HepG2 (cell line): Measurements from ENCODE around the gene LONP1. TPM values are rescaled to one million over a fixed set of nuclear protein-coding genes. Genes with fewer than 3 reads are reported as not detected.
A peak's percentile ranks its signal among the peaks of the same experiment; 100 is the strongest.

Source experiments
- AGO2 ChIP-seq: fragments of 200-400 bp; formaldehyde crosslinking; optimal IDR thresholded peaks from 2 replicates; pipeline ENCODE3; 2017; ENCODE audit warnings: mild to moderate bottlenecking, low read depth, low read length, moderate library complexity
- CC2D1A ChIP-seq: sonication (generic); formaldehyde crosslinking; IDR thresholded peaks from 2 replicates; pipeline ENCODE4 v1.8.1; 2023; ENCODE audit warnings: mild to moderate bottlenecking, missing genetic modification reagents
- FOXC1 ChIP-seq: sonication (generic); formaldehyde crosslinking; IDR thresholded peaks from 2 replicates; pipeline ENCODE4 v1.8.0; 2022; ENCODE audit warnings: mild to moderate bottlenecking, missing genetic modification reagents, borderline replicate concordance
- FOXJ3 ChIP-seq: sonication (generic); formaldehyde crosslinking; IDR thresholded peaks from 2 replicates; pipeline ENCODE4 v1.4.0; 2020; ENCODE audit warnings: missing genetic modification reagents, mild to moderate bottlenecking, borderline replicate concordance
- HMG20B ChIP-seq: conservative IDR thresholded peaks from 2 replicates; pipeline ENCODE4 v1.6.1; 2016; ENCODE audit warnings: missing genetic modification reagents, missing compliant biosample characterization
- MATR3 ChIP-seq: sonication (generic); formaldehyde crosslinking; IDR thresholded peaks from 2 replicates; pipeline ENCODE4 v1.4.0; 2020; ENCODE audit warnings: missing genetic modification reagents
- SALL1 ChIP-seq: sonication (generic); formaldehyde crosslinking; IDR thresholded peaks from 2 replicates; pipeline ENCODE4 v1.8.0; 2022; ENCODE audit warnings: mild to moderate bottlenecking, missing genetic modification reagents
- SALL2 ChIP-seq: sonication (generic); formaldehyde crosslinking; IDR thresholded peaks from 2 replicates; pipeline ENCODE4 v1.8.1; 2023; ENCODE audit warnings: mild to moderate bottlenecking, missing genetic modification reagents, inconsistent platforms
- TRIM24 ChIP-seq: sonication (generic); formaldehyde crosslinking; IDR thresholded peaks from 2 replicates; pipeline ENCODE4 v1.8.0; 2022; ENCODE audit warnings: mild to moderate bottlenecking, missing genetic modification reagents
- ZFYVE20 ChIP-seq: sonication (generic); formaldehyde crosslinking; IDR thresholded peaks from 2 replicates; pipeline ENCODE4 v1.8.0; 2023; ENCODE audit warnings: low read depth, mild to moderate bottlenecking, moderate library complexity, missing genetic modification reagents, borderline replicate concordance
- ZNF121 ChIP-seq: sonication (generic); formaldehyde crosslinking; IDR thresholded peaks from 2 replicates; pipeline ENCODE4 v1.5.0; 2020; ENCODE audit warnings: mild to moderate bottlenecking, missing genetic modification reagents
- ZNF331 ChIP-seq: sonication (generic); formaldehyde crosslinking; IDR thresholded peaks from 2 replicates; pipeline ENCODE4 v1.4.0; 2020; ENCODE audit warnings: missing genetic modification reagents
- ZNF33A ChIP-seq: sonication (generic); formaldehyde crosslinking; IDR thresholded peaks from 2 replicates; pipeline ENCODE4 v1.5.1; 2020; ENCODE audit warnings: missing genetic modification reagents, mild to moderate bottlenecking, moderate library complexity, borderline replicate concordance
- ZNF543 ChIP-seq: sonication (generic); formaldehyde crosslinking; IDR thresholded peaks from 2 replicates; pipeline ENCODE4 v1.4.0; 2020; ENCODE audit warnings: mild to moderate bottlenecking, missing genetic modification reagents
- ZNF570 ChIP-seq: sonication (generic); formaldehyde crosslinking; IDR thresholded peaks from 2 replicates; pipeline ENCODE4 v1.4.0; 2020; ENCODE audit warnings: mild to moderate bottlenecking, missing genetic modification reagents, borderline replicate concordance
- ZNF619 ChIP-seq: sonication (generic); formaldehyde crosslinking; IDR thresholded peaks from 2 replicates; pipeline ENCODE4 v1.4.0; 2020; ENCODE audit warnings: mild to moderate bottlenecking, missing genetic modification reagents
- ZNF720 ChIP-seq: sonication (generic); formaldehyde crosslinking; IDR thresholded peaks from 2 replicates; pipeline ENCODE4 v1.4.0; 2020; ENCODE audit warnings: missing genetic modification reagents
- ZNF766 ChIP-seq: sonication (generic); formaldehyde crosslinking; IDR thresholded peaks from 2 replicates; pipeline ENCODE4 v1.5.0; 2020; ENCODE audit warnings: missing genetic modification reagents, borderline replicate concordance
- ZNF891 ChIP-seq: sonication (generic); formaldehyde crosslinking; IDR thresholded peaks from 2 replicates; pipeline ENCODE4 v1.5.0; 2020; ENCODE audit warnings: mild to moderate bottlenecking, missing genetic modification reagents
- ZSCAN30 ChIP-seq: sonication (generic); formaldehyde crosslinking; IDR thresholded peaks from 2 replicates; pipeline ENCODE4 v1.5.0; 2020; ENCODE audit warnings: mild to moderate bottlenecking, missing genetic modification reagents
- ZSCAN9 ChIP-seq: IDR thresholded peaks from 2 replicates; pipeline ENCODE4 v1.6.1; 2016; ENCODE audit warnings: borderline replicate concordance
- polyA plus RNA-seq, 8 experiments: library from polyadenylated mRNA; depleted of rRNA in 3 of 8; stranded (reverse) in 7 of 8; unstranded in 1 of 8; fragments of >200 nt; fragmentation: Illumina TruSeq in 4 of 8; extraction: Trizol in 4 of 8; gene quantifications; 2 replicates each; pipeline versions ENCODE4 v1.2.1 to v1.2.3, GENCODE V29; 2011 to 2016; ENCODE audit warnings: low read depth in 4 of 8, missing spikeins in 1 of 8, mixed read lengths in 1 of 8; ENCODE audit not compliant: insufficient read depth in 1 of 8
- total RNA-seq, 5 experiments: library from RNA; depleted of rRNA; stranded (reverse); fragments of >200 nt; fragmentation: Illumina TruSeq; extraction: Trizol; gene quantifications; 2 replicates each; pipeline ENCODE4 v1.2.3, GENCODE V29; 2016; ENCODE audit warnings: low read depth in 1 of 5
- TF ChIP-seq, protein P1 (sequence below): sonication (generic); formaldehyde crosslinking; IDR thresholded peaks from 2 replicates; pipeline ENCODE4 v1.9.0; 2022; ENCODE audit warnings: low read depth, missing genetic modification reagents
- TF ChIP-seq, protein P2 (sequence below): sonication (generic); formaldehyde crosslinking; IDR thresholded peaks from 2 replicates; pipeline ENCODE4 v1.4.0; 2020; ENCODE audit warnings: missing genetic modification reagents
- TF ChIP-seq, protein P3 (sequence below): IDR thresholded peaks from 2 replicates; pipeline ENCODE4 v1.6.1; 2018; ENCODE audit warnings: missing genetic modification reagents, mild to moderate bottlenecking, missing compliant biosample characterization
- TF ChIP-seq, protein P4 (sequence below): sonication (generic); formaldehyde crosslinking; IDR thresholded peaks from 2 replicates; pipeline ENCODE4 v1.4.0; 2020; ENCODE audit warnings: missing genetic modification reagents, mild to moderate bottlenecking, borderline replicate concordance

Gene LONP1
- total and polyA plus RNA-seq, 2 of the 13 experiments (the other 11 are each of a cell fraction or from before 2014, with no cell fraction given) = 59.5 to 76.8 TPM

DNA sequence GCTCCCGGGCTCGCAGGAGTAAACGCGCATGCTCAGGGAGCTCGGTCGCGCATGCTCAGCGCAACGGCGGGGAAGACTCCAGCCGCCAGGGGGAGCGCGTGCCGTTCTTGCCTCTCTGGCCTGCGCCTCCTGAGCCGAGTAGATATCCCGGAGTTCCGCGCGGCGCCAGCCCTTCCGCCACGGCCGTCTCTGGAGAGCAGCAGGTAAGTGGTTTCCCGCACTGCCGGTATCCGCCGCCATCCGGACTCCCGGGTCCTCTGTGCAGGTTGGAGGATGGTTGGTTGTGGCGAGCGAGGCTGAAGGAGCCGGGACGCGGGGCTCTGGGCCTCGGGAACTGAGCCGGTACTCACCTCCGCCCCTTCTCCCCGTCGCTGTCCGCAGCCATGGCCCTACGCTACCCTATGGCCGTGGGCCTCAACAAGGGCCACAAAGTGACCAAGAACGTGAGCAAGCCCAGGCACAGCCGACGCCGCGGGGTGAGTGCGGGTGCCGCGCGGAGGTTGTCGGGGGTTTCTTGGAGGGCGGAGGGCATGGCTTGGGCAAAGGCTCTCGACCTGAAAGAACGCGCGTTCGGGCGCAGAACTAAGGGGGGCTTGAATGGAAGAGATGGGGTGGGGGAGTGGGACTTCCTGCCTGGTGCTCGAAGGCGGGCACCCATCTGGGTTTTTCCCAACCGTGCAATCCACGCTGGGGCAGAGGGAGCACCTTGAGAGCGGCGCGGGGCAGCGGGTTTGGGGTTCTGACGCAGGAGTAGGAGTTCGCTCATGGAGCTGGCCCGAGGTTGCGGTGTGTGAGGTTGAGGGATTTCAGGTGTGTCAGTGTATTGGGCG, 29.6 kb downstream of the LONP1 start, which contains the start of gene RPL36 (continued):
- TF ChIP-seq, protein P1, sequence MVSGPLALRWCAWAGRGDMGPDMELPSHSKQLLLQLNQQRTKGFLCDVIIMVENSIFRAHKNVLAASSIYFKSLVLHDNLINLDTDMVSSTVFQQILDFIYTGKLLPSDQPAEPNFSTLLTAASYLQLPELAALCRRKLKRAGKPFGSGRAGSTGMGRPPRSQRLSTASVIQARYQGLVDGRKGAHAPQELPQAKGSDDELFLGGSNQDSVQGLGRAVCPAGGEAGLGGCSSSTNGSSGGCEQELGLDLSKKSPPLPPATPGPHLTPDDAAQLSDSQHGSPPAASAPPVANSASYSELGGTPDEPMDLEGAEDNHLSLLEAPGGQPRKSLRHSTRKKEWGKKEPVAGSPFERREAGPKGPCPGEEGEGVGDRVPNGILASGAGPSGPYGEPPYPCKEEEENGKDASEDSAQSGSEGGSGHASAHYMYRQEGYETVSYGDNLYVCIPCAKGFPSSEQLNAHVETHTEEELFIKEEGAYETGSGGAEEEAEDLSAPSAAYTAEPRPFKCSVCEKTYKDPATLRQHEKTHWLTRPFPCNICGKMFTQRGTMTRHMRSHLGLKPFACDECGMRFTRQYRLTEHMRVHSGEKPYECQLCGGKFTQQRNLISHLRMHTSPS (CRISPR knock-in tag) = no peak; the same call in 1 of the 2 replicates
- TF ChIP-seq, protein P2, sequence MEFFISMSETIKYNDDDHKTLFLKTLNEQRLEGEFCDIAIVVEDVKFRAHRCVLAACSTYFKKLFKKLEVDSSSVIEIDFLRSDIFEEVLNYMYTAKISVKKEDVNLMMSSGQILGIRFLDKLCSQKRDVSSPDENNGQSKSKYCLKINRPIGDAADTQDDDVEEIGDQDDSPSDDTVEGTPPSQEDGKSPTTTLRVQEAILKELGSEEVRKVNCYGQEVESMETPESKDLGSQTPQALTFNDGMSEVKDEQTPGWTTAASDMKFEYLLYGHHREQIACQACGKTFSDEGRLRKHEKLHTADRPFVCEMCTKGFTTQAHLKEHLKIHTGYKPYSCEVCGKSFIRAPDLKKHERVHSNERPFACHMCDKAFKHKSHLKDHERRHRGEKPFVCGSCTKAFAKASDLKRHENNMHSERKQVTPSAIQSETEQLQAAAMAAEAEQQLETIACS = peak; percentile 61
- TF ChIP-seq ZFYVE20 (CRISPR knock-in tag) = 0 out of 2 replicates have a peak, but pooled peaks have one; percentile 57
- TF ChIP-seq SALL2 (CRISPR knock-in tag) = peak; percentile 86; the same call in 1 of the 2 replicates
- TF ChIP-seq ZNF331 (CRISPR knock-in tag) = peak; percentile 77; the same call in 1 of the 2 replicates
- TF ChIP-seq, protein P3, sequence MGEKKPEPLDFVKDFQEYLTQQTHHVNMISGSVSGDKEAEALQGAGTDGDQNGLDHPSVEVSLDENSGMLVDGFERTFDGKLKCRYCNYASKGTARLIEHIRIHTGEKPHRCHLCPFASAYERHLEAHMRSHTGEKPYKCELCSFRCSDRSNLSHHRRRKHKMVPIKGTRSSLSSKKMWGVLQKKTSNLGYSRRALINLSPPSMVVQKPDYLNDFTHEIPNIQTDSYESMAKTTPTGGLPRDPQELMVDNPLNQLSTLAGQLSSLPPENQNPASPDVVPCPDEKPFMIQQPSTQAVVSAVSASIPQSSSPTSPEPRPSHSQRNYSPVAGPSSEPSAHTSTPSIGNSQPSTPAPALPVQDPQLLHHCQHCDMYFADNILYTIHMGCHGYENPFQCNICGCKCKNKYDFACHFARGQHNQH = peak; percentile 88
- TF ChIP-seq ZNF766 (CRISPR knock-in tag) = peak; percentile 88; the same call in 1 of the 2 replicates
- peak; percentile 66; the same call in 1 of the 2 replicates for TF ChIP-seq FOXJ3 (CRISPR knock-in tag)
- no peak for TF ChIP-seq HMG20B (CRISPR knock-in tag)
- TF ChIP-seq ZNF570 (CRISPR knock-in tag) = 0 out of 2 replicates have a peak, but pooled peaks have one; percentile 55
- peak; percentile 78 for TF ChIP-seq SALL1 (CRISPR knock-in tag)
- TF ChIP-seq AGO2 = peak; percentile 96
- no peak for TF ChIP-seq ZSCAN30
- no peak for TF ChIP-seq MATR3 (CRISPR knock-in tag)
- TF ChIP-seq, protein P4, sequence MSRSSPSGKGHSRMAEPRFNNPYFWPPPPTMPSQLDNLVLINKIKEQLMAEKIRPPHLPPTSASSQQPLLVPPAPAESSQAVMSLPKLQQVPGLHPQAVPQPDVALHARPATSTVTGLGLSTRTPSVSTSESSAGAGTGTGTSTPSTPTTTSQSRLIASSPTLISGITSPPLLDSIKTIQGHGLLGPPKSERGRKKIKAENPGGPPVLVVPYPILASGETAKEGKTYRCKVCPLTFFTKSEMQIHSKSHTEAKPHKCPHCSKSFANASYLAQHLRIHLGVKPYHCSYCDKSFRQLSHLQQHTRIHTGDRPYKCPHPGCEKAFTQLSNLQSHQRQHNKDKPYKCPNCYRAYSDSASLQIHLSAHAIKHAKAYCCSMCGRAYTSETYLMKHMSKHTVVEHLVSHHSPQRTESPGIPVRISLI (CRISPR knock-in tag) = no peak
- TF ChIP-seq ZNF720 = no peak
- no peak for TF ChIP-seq ZNF33A (CRISPR knock-in tag)
- TF ChIP-seq ZNF891 (CRISPR knock-in tag) = peak; percentile 77; the same call in 1 of the 2 replicates
- no peak for TF ChIP-seq TRIM24 (CRISPR knock-in tag)
- TF ChIP-seq ZNF619 (CRISPR knock-in tag) = peak; percentile 93
- TF ChIP-seq FOXC1 = peak; percentile 94
- TF ChIP-seq ZNF543 (CRISPR knock-in tag) = peak; percentile 95
- 0 out of 2 replicates have a peak, but pooled peaks have one; percentile 13 for TF ChIP-seq ZNF121 (CRISPR knock-in tag)
- peak; percentile 94 for TF ChIP-seq CC2D1A (CRISPR knock-in tag)
- TF ChIP-seq ZSCAN9 (CRISPR knock-in tag) = peak; percentile 91
